Measurements from ENCODE around the gene SPP1.
"Not testable (repeated sequence)": the region's sequence is repeated elsewhere in the genome, so short reads cannot be mapped to it uniquely, and the experiment has no call there.

Gene SPP1

GRCh38 chr4:87975466-87975865, at the start of gene SPP1:
Gene SPP1 (plus strand): TSS chr4:87975714. CDS start chr4:87976896, 1,182 bp downstream.
- DNase-seq (ENCODE audit: low read depth): peak; percentile 20

GRCh38 chr4:87926554-87927098, 48.9 kb upstream of the SPP1 start:
- DNase-seq (ENCODE audit: low read depth): no peak

- no peak for DNase-seq (ENCODE audit: low read depth)
Measured at GRCh38 chr4:87930629-87931028, 44.9 kb upstream of the SPP1 start.

GRCh38 chr4:87931932-87932331, 43.6 kb upstream of the SPP1 start:
- no peak for DNase-seq (ENCODE audit: low read depth)

- DNase-seq (ENCODE audit: low read depth): no peak
Measured at GRCh38 chr4:87932718-87933141, 42.8 kb upstream of the SPP1 start.

- no peak for DNase-seq (ENCODE audit: low read depth)
Measured at GRCh38 chr4:87933337-87933736, 42.2 kb upstream of the SPP1 start.

GRCh38 chr4:87934157-87934704, 41.3 kb upstream of the SPP1 start:
- no peak for DNase-seq (ENCODE audit: low read depth)

- no peak for DNase-seq (ENCODE audit: low read depth)
Measured at GRCh38 chr4:87934973-87935372, 40.5 kb upstream of the SPP1 start.

- DNase-seq (ENCODE audit: low read depth): not testable (repeated sequence)
Measured at GRCh38 chr4:87935954-87936353, 39.6 kb upstream of the SPP1 start.

- DNase-seq (ENCODE audit: low read depth): no peak
Measured at GRCh38 chr4:87937523-87937922, 38.0 kb upstream of the SPP1 start.

GRCh38 chr4:87938746-87939145, 36.8 kb upstream of the SPP1 start:
- DNase-seq (ENCODE audit: low read depth): no peak

- DNase-seq (ENCODE audit: low read depth): no peak
Measured at GRCh38 chr4:87939978-87940690, 35.4 kb upstream of the SPP1 start.

- DNase-seq (ENCODE audit: low read depth): not testable (repeated sequence)
Measured at GRCh38 chr4:87940809-87941208, 34.7 kb upstream of the SPP1 start.

- DNase-seq (ENCODE audit: low read depth): no peak
Measured at GRCh38 chr4:87941537-87942392, 33.7 kb upstream of the SPP1 start.

GRCh38 chr4:87943660-87944149, 31.8 kb upstream of the SPP1 start:
- DNase-seq (ENCODE audit: low read depth): no peak

- no peak for DNase-seq (ENCODE audit: low read depth)
Measured at GRCh38 chr4:87944967-87945366, 30.5 kb upstream of the SPP1 start.

- DNase-seq (ENCODE audit: low read depth): no peak
Measured at GRCh38 chr4:87946766-87947165, 28.7 kb upstream of the SPP1 start.

- DNase-seq (ENCODE audit: low read depth): no peak
Measured at GRCh38 chr4:87947381-87948160, 27.9 kb upstream of the SPP1 start.

GRCh38 chr4:87949961-87950360, 25.6 kb upstream of the SPP1 start:
- no peak for DNase-seq (ENCODE audit: low read depth)

GRCh38 chr4:87950493-87950892, 25.0 kb upstream of the SPP1 start:
- no peak for DNase-seq (ENCODE audit: low read depth)

- no peak for DNase-seq (ENCODE audit: low read depth)
Measured at GRCh38 chr4:87950936-87951511, 24.5 kb upstream of the SPP1 start.
